NT2/D1 (cell line): ENCODE results near the gene TSEN2.

ENCODE experiments used
- SUZ12 ChIP-seq: IDR thresholded peaks from 2 replicates; pipeline ENCODE4 v1.6.1; 2011; ENCODE audit not compliant: insufficient read length, insufficient read depth; ENCODE audit errors: extremely low read depth
- YY1 ChIP-seq: IDR thresholded peaks from 2 replicates; pipeline ENCODE4 v1.6.1; 2011; ENCODE audit not compliant: insufficient read length, insufficient read depth
- ZNF274 ChIP-seq: IDR thresholded peaks from 2 replicates; pipeline ENCODE4 v1.6.1; 2011; ENCODE audit warnings: mild to moderate bottlenecking, low read depth, low read length

DNA sequence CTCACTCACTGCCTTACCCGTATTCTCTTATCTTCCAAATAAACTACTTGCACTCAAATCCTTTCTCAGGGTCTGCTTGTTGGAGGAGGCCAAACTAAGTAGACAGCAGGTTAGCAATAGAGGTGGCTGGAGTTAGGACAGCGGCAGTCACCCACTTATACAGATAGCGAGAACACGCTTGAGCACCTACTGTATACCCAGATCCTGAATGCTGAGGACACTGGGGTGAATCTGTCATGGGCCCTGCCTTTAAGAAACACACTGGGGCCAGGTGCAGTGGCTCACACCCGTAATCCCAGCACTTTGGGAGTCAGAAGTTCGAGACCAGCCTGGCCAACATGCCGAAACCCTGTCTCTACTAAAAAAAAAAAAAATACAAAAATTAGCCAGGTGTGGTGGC, 38.0 kb upstream of the TSEN2 start:
- no peak for TF ChIP-seq ZNF274
- no peak for TF ChIP-seq SUZ12
- no peak for TF ChIP-seq YY1
